A673 (cell line): ENCODE data around the gene CASP7. TPM values are rescaled to one million over a fixed set of nuclear protein-coding genes. Genes with fewer than 3 reads are reported as not detected.

Experiments
- BruUV-seq: library from RNA; stranded (reverse); fragments of 400-500 nt; replicated peaks from 2 replicates; lab custom pipeline; 2021; lab: Mats Ljungman, UMichigan
- CTCF ChIA-PET: fragments of 300-600 bp; sonication (Branson Sonifier 250); formaldehyde crosslinking; loops from one replicate; lab custom pipeline; 2022; ENCODE audit warnings: antibody characterized with exemption; lab: Charles Lee
- POLR2A ChIA-PET: fragments of 300-600 bp; sonication (Branson Sonifier 250); formaldehyde crosslinking; loops from one replicate; lab custom pipeline; 2022; ENCODE audit warnings: antibody characterized with exemption; ENCODE audit not compliant: low non-redundant PET; lab: Charles Lee
- DNase-seq: peaks from one replicate; pipeline ENCODE4 v3.0.0-alpha.2; 2015; ENCODE audit warnings: low spot score
- H3K27ac ChIP-seq: fragments of 200-600 bp; sonication (generic); 2 replicates; pipeline ENCODE4 v1.5.1; 2016; ENCODE audit warnings: mixed run types, low read depth, mild to moderate bottlenecking, mixed read lengths, antibody characterized with exemption, low read length; ENCODE audit not compliant: poor library complexity, severe bottlenecking
- H3K27me3 ChIP-seq: fragments of 200-600 bp; sonication (generic); replicated peaks from 2 replicates; pipeline ENCODE4 v1.6.1; 2017; ENCODE audit warnings: mixed run types, low read depth, mild to moderate bottlenecking, mixed read lengths, antibody characterized with exemption, low read length; ENCODE audit not compliant: insufficient read depth, poor library complexity
- H3K36me3 ChIP-seq: fragments of 200-600 bp; sonication (generic); 2 replicates; pipeline ENCODE4 v1.6.1; 2016; ENCODE audit warnings: mixed run types, mild to moderate bottlenecking, mixed read lengths, antibody characterized with exemption, low read length; ENCODE audit not compliant: insufficient read depth, poor library complexity, severe bottlenecking
- H3K4me1 ChIP-seq: fragments of 200-600 bp; sonication (generic); 2 replicates; pipeline ENCODE4 v1.6.1; 2017; ENCODE audit warnings: mixed run types, mild to moderate bottlenecking, mixed read lengths, antibody characterized with exemption, low read length; ENCODE audit not compliant: insufficient read depth, poor library complexity, severe bottlenecking
- H3K4me3 ChIP-seq: fragments of 200-600 bp; sonication (generic); 2 replicates; pipeline ENCODE4 v1.5.1; 2016; ENCODE audit warnings: low read depth, mixed run types, mild to moderate bottlenecking, mixed read lengths, low read length; ENCODE audit not compliant: poor library complexity, severe bottlenecking
- H3K9me3 ChIP-seq: fragments of 200-600 bp; sonication (generic); 2 replicates; pipeline ENCODE4 v1.6.1; 2016; ENCODE audit warnings: mixed run types, low read depth, mild to moderate bottlenecking, mixed read lengths, antibody characterized with exemption, low read length; ENCODE audit not compliant: poor library complexity, severe bottlenecking
- EZH2 ChIP-seq: fragments of 200-600 bp; sonication (generic); IDR thresholded peaks from 2 replicates; pipeline ENCODE4 v1.6.1; 2017; ENCODE audit warnings: borderline replicate concordance, low read depth, mild to moderate bottlenecking, mixed read lengths, antibody characterized with exemption, low read length; ENCODE audit not compliant: poor library complexity, severe bottlenecking
- intact Hi-C: fragments of 100-400 bp; cut with micrococcal nuclease; formaldehyde crosslinking; loops from one replicate; pipeline ENCODE4 v1.10.0; 2022; ENCODE audit not compliant: unreplicated experiment
- total RNA-seq: library from RNA; stranded (reverse); gene quantifications from 2 replicates; pipeline ENCODE4 v1.2.3, GENCODE V29; 2021
- TF ChIP-seq, protein P1 (sequence below): fragments of 300-800, 200-600 bp; sonication (generic); conservative IDR thresholded peaks from 2 replicates; pipeline ENCODE4 v1.5.1; 2017; ENCODE audit warnings: low read depth, mild to moderate bottlenecking, antibody characterized with exemption, low read length, moderate library complexity, mixed read lengths

The CASP7 gene
- total RNA-seq, 1 experiment from 2014 or later = 57.7 TPM

DNA sequence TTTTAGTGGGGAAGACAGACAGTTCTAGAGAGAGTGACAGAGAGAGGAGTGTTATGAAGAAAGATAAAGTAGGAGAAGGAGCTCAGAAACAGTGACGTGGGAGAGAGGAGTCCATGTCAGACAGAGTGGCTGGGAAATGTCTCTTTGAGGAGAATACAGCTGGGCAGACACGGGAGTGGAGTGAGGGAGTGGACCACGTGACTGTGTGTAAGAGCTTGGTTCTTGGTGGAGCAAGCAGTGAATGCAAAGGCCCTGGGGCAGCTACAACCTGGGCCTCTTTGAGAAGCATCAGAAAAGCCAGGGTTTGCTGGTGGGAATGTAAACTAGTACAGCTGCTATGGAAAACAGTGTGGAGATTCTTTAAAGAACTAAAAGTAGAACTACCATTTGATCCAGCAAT is 59.9 kb downstream of the CASP7 start:
- DNase-seq = no peak
- H3K4me3 ChIP-seq = no peak overlapping the region
- BruUV-seq = no TSS peak
- H3K4me1 ChIP-seq = peaks cover 18% of the 10 kb centered on the region
- no peak overlapping the region for H3K27ac ChIP-seq
- intact Hi-C loops = no loop called here
- POLR2A ChIA-PET = no interaction called here
- no peaks in the 10 kb centered on the region for H3K9me3 ChIP-seq
- no peak for TF ChIP-seq EZH2
- CTCF ChIA-PET = no interaction called here
- H3K27me3 ChIP-seq = no peaks in the 10 kb centered on the region
- no peaks in the 10 kb centered on the region for H3K36me3 ChIP-seq

DNA sequence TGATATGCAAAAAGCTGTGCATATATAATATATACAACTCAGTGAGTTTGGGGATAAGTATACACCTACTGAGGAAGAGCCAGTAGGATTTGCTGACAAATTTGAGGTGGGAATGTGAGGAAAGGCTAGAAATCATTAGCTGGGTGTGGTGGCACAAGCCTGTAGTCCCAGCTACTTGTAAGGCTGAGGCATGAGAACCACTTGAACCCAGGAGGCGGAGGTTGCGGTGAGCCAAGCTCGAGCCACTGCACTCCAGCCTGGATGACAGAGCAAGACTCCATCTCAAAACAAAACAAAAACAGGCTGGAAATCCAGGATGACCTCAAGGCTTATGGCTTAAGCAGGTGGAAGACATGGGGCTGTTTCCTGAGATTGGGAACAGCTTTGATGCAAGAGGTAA is 61.1 kb downstream of the CASP7 start:
- CTCF ChIA-PET = no interaction called here
- no TSS peak for BruUV-seq
- peaks cover 11% of the 10 kb centered on the region for H3K4me1 ChIP-seq
- H3K4me3 ChIP-seq = no peak overlapping the region
- POLR2A ChIA-PET = no interaction called here
- intact Hi-C loops = no loop called here
- no peak overlapping the region for H3K27ac ChIP-seq
- TF ChIP-seq EZH2 = no peak
- TF ChIP-seq, protein P1, sequence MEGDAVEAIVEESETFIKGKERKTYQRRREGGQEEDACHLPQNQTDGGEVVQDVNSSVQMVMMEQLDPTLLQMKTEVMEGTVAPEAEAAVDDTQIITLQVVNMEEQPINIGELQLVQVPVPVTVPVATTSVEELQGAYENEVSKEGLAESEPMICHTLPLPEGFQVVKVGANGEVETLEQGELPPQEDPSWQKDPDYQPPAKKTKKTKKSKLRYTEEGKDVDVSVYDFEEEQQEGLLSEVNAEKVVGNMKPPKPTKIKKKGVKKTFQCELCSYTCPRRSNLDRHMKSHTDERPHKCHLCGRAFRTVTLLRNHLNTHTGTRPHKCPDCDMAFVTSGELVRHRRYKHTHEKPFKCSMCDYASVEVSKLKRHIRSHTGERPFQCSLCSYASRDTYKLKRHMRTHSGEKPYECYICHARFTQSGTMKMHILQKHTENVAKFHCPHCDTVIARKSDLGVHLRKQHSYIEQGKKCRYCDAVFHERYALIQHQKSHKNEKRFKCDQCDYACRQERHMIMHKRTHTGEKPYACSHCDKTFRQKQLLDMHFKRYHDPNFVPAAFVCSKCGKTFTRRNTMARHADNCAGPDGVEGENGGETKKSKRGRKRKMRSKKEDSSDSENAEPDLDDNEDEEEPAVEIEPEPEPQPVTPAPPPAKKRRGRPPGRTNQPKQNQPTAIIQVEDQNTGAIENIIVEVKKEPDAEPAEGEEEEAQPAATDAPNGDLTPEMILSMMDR = no peak
- no peaks in the 10 kb centered on the region for H3K36me3 ChIP-seq
- DNase-seq = no peak
- no peaks in the 10 kb centered on the region for H3K9me3 ChIP-seq
- H3K27me3 ChIP-seq = no peaks in the 10 kb centered on the region

DNA sequence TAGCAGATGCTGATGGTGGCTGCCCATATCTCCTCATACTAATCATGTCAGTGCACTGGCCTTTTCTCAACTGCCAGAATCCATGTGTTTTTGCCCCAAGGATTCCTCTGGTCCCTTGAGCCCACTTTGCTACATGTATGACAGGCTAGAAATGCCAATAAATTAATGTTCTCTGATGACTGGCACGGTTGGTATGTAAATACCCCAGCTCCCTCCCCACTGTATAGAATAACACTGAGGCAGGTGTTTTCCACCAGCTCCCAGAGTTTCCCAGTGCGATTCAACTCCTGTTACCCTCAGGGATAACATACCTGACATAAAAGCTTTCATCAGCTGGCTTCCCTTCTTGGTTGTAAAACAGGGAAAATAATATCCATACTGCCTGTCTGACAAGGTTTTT is 62.8 kb downstream of the CASP7 start:
- H3K4me1 ChIP-seq = peaks cover 5% of the 10 kb centered on the region
- H3K4me3 ChIP-seq = no peak overlapping the region
- no peaks in the 10 kb centered on the region for H3K27me3 ChIP-seq
- no peaks in the 10 kb centered on the region for H3K9me3 ChIP-seq
- no peak for DNase-seq
- intact Hi-C loops = no loop called here
- POLR2A ChIA-PET = interaction anchor here (0.7 kb wide), 1 partner anchor 305 kb away, joined by 3 read pairs; no protein-coding TSS in a partner anchor
- no TSS peak for BruUV-seq
- H3K27ac ChIP-seq = no peak overlapping the region
- H3K36me3 ChIP-seq = no peaks in the 10 kb centered on the region
- CTCF ChIA-PET = no interaction called here
- TF ChIP-seq, protein P1 = no peak
- TF ChIP-seq EZH2 = no peak

DNA sequence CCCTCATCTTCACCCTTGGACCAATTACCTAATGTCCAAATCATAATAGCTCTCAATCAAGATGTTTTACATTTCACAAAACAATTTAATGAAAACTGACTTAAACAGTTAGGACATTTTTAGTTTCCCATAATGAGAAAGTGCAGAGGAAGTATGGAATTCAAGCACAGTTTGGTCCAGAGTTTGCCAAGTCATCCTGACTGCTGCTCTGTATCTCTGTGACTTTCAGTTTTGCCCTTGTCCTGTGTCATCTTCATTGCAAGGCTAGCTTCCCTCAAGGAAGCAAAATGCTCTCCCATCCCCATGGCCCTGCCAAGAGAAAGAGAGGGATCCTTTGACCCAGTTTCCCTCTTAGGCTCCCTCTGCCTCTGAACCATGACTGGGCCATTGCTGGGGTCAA is 63.9 kb downstream of the CASP7 start:
- DNase-seq = no peak
- no peak overlapping the region for H3K27ac ChIP-seq
- no peaks in the 10 kb centered on the region for H3K36me3 ChIP-seq
- peaks cover 5% of the 10 kb centered on the region for H3K4me1 ChIP-seq
- no peaks in the 10 kb centered on the region for H3K27me3 ChIP-seq
- no peak overlapping the region for H3K4me3 ChIP-seq
- BruUV-seq = no TSS peak
- intact Hi-C loops = no loop called here
- TF ChIP-seq, protein P1 = no peak
- no peak for TF ChIP-seq EZH2
- ChIA-PET POLR2A (no interaction called here), CTCF (no interaction called here)
- no peaks in the 10 kb centered on the region for H3K9me3 ChIP-seq
